Activated B cell treated with CpG ODN at 0.5 μM for 24 hours (primary cell): ENCODE results near the gene SPATA9. TPM values are rescaled to one million over a fixed set of nuclear protein-coding genes. Genes with fewer than 3 reads are reported as not detected.
A peak's percentile ranks its signal among the peaks of the same experiment; 100 is the strongest.

Experiments used
- ATAC-seq: fragments of 200-7000 bp; cut with Tn5 transposase; one replicate; pipeline ENCODE4 v1.10.0; 2021; ENCODE audit warnings: low read depth, mild to moderate bottlenecking, moderate library complexity
- CTCF ChIA-PET: fragments of 350-600 bp; sonication (Branson Sonifier 250); formaldehyde crosslinking; loops from one replicate; lab custom pipeline; 2021; ENCODE audit warnings: antibody characterized with exemption; lab: Charles Lee
- POLR2A ChIA-PET: fragments of 350-600 bp; sonication (Branson Sonifier 250); formaldehyde crosslinking; loops from one replicate; lab custom pipeline; 2021; ENCODE audit warnings: antibody characterized with exemption; lab: Charles Lee
- DNase-seq: peaks from one replicate; pipeline ENCODE4 v3.0.0; 2022
- H3K27ac Mint-ChIP-seq: one replicate; pipeline ENCODE4 v1.8.0; 2020; ENCODE audit warnings: mixed read lengths
- H3K27me3 Mint-ChIP-seq: one replicate; pipeline ENCODE4 v1.8.0; 2021; ENCODE audit warnings: mixed read lengths
- H3K36me3 Mint-ChIP-seq: one replicate; pipeline ENCODE4 v1.8.0; 2021; ENCODE audit warnings: low read depth, mixed read lengths
- H3K4me1 Mint-ChIP-seq: one replicate; pipeline ENCODE4 v1.8.0; 2021; ENCODE audit warnings: mixed read lengths
- H3K4me3 Mint-ChIP-seq: one replicate; pipeline ENCODE4 v1.8.0; 2020; ENCODE audit warnings: mild to moderate bottlenecking, mixed read lengths
- H3K9me3 Mint-ChIP-seq: one replicate; pipeline ENCODE4 v1.8.0; 2020; ENCODE audit warnings: mixed read lengths
- CTCF ChIP-seq: fragments of 200-600 bp; IDR thresholded peaks from one replicate; pipeline ENCODE4 v1.8.0; 2022; ENCODE audit warnings: antibody characterized with exemption, mild to moderate bottlenecking
- intact Hi-C: fragments of 100-400 bp; cut with micrococcal nuclease; formaldehyde crosslinking; loops from one replicate; pipeline ENCODE4 v1.15.1; 2024
- total RNA-seq: library from RNA; stranded (reverse); gene quantifications from 2 replicates; pipeline ENCODE4 v1.2.3, GENCODE V29; 2022

SPATA9 gene
- total RNA-seq, 1 donor from 2014 or later = not detected

GRCh38 chr5:95631991-95632675, 50.7 kb downstream of the SPATA9 start:
- H3K27me3 Mint-ChIP-seq = peaks cover 1% of the 10 kb centered on the region
- peaks cover 12% of the 10 kb centered on the region for H3K9me3 Mint-ChIP-seq
- intact Hi-C loops = loop anchor here (1.0 kb wide), 3 partner anchors 11 to 329 kb away; partner anchors contain the start of genes ELL2 and RFESD
- no peak for TF ChIP-seq CTCF
- H3K36me3 Mint-ChIP-seq = no peaks in the 10 kb centered on the region
- peak; percentile 97 for ATAC-seq
- DNase-seq = no peak
- CTCF ChIA-PET = interaction anchor here (1.1 to 1.7 kb wide), 3 partner anchors 10 to 149 kb away, joined by 3 to 6 read pairs (median 4); no protein-coding TSS in a partner anchor
- H3K4me1 Mint-ChIP-seq = peaks cover 10% of the 10 kb centered on the region
- H3K27ac Mint-ChIP-seq = peak overlapping the region; percentile 92
- H3K4me3 Mint-ChIP-seq = peak overlapping the region; percentile 24
- POLR2A ChIA-PET = interaction anchor here (0.6 to 2.0 kb wide), 7 partner anchors 9 to 1551 kb away, joined by 3 to 18 read pairs (median 5); partner anchors contain the start of genes ARSK, RFESD and SKIC3

GRCh38 chr5:95631255-95631958, 51.4 kb downstream of the SPATA9 start:
- intact Hi-C loops = no loop called here
- Mint-ChIP-seq H3K4me3 (no peak overlapping the region), H3K36me3 (no peaks in the 10 kb centered on the region), H3K27ac (peak overlapping the region; percentile 92), H3K4me1 (peaks cover 10% of the 10 kb centered on the region), H3K27me3 (peaks cover 1% of the 10 kb centered on the region), H3K9me3 (peaks cover 12% of the 10 kb centered on the region)
- ChIA-PET POLR2A (interaction anchor here (0.9 to 2.0 kb wide), 5 partner anchors 8 to 129 kb away, joined by 3 to 18 read pairs (median 7); partner anchors contain the start of genes ARSK, RFESD and SKIC3), CTCF (interaction anchor here (1.0 to 1.7 kb wide), 4 partner anchors 10 to 160 kb away, joined by 3 to 6 read pairs (median 4); no protein-coding TSS in a partner anchor)
- ATAC-seq (peak; percentile 3), DNase-seq (no peak)
- TF ChIP-seq CTCF = no peak

- no peaks in the 10 kb centered on the region for H3K36me3 Mint-ChIP-seq
- H3K27me3 Mint-ChIP-seq = no peaks in the 10 kb centered on the region
- peaks cover 10% of the 10 kb centered on the region for H3K4me1 Mint-ChIP-seq
- no peak for DNase-seq
- no peak overlapping the region for H3K4me3 Mint-ChIP-seq
- H3K9me3 Mint-ChIP-seq = peaks cover 12% of the 10 kb centered on the region
- intact Hi-C loops = no loop called here
- ATAC-seq = no peak
- CTCF ChIA-PET = interaction anchor here (1.0 to 1.3 kb wide), 2 partner anchors 13 to 161 kb away, joined by 4 read pairs; no protein-coding TSS in a partner anchor
- H3K27ac Mint-ChIP-seq = no peak overlapping the region
- POLR2A ChIA-PET = interaction anchor here (2.0 kb wide), 1 partner anchor 7 kb away, joined by 8 read pairs; no protein-coding TSS in a partner anchor
- TF ChIP-seq CTCF = no peak
Observed at GRCh38 chr5:95630394-95630917, 52.3 kb downstream of the SPATA9 start.

- ATAC-seq (no peak), DNase-seq (no peak)
- no peak for TF ChIP-seq CTCF
- Mint-ChIP-seq H3K4me1 (peaks cover 10% of the 10 kb centered on the region), H3K36me3 (no peaks in the 10 kb centered on the region), H3K27me3 (no peaks in the 10 kb centered on the region), H3K27ac (no peak overlapping the region), H3K9me3 (peaks cover 12% of the 10 kb centered on the region), H3K4me3 (no peak overlapping the region)
- CTCF ChIA-PET = no interaction called here
- intact Hi-C loops = no loop called here
- POLR2A ChIA-PET = no interaction called here
Observed at GRCh38 chr5:95628933-95629332, 53.9 kb downstream of the SPATA9 start.
